GM12864 (cell line): ENCODE measurements around the gene FSHR.

ENCODE experiments used
- DNase-seq: peaks from one replicate; pipeline ENCODE4 v3.0.0-alpha.2; 2011; ENCODE audit warnings: low read depth
- H3K4me3 ChIP-seq: 2 replicates; pipeline ENCODE4 v1.5.1; 2011; ENCODE audit warnings: mild to moderate bottlenecking, low read depth, low read length, control low read depth
- CTCF ChIP-seq: IDR thresholded peaks from 2 replicates; pipeline ENCODE4 v1.5.1; 2011; ENCODE audit warnings: low read depth, mild to moderate bottlenecking, moderate library complexity, low read length, control low read depth, inconsistent platforms; ENCODE audit errors: missing control alignments

FSHR gene

GRCh38 chr2:49002750-49003149 lies 151.6 kb downstream of the FSHR start:
- TF ChIP-seq CTCF, result no peak
- H3K4me3 ChIP-seq, result no peak overlapping the region
- DNase-seq, result no peak

GRCh38 chr2:49000695-49001094 lies 153.6 kb downstream of the FSHR start:
- DNase-seq, result no peak
- no peak overlapping the region for H3K4me3 ChIP-seq
- no peak for TF ChIP-seq CTCF

GRCh38 chr2:48998449-48998848 lies 155.9 kb downstream of the FSHR start:
- no peak overlapping the region for H3K4me3 ChIP-seq
- no peak for DNase-seq
- no peak for TF ChIP-seq CTCF

- TF ChIP-seq CTCF, result no peak
Observed at GRCh38 chr2:48993576-48993975, 160.7 kb downstream of the FSHR start.

GRCh38 chr2:48991415-48992131 lies 162.7 kb downstream of the FSHR start:
- TF ChIP-seq CTCF, result no peak
- DNase-seq, result no peak
- no peak overlapping the region for H3K4me3 ChIP-seq

More at GRCh38 chr2:48993576-48993975, 160.7 kb downstream of the FSHR start:
- H3K4me3 ChIP-seq, result no peak overlapping the region
- no peak for DNase-seq

- no peak overlapping the region for H3K4me3 ChIP-seq
- no peak for DNase-seq
- TF ChIP-seq CTCF, result no peak
Observed at GRCh38 chr2:48984922-48985321, 169.4 kb downstream of the FSHR start.

- no peak for DNase-seq
- no peak overlapping the region for H3K4me3 ChIP-seq
- TF ChIP-seq CTCF, result no peak
Observed at GRCh38 chr2:48983551-48983950, 170.8 kb downstream of the FSHR start.
